Spleen (tissue), 11 donors: Measurements from ENCODE around the gene TMEM150C. TPM values are rescaled to one million over a fixed set of nuclear protein-coding genes. Genes with fewer than 3 reads are reported as not detected.

Experiments used
- DNase-seq: peaks from one replicate; pipeline ENCODE4 v3.0.0-alpha.2; 2020
- H3K27ac ChIP-seq, 8 donors: fragments of 200-600 bp; sonication (generic) in 7 of 8; 1 replicate in 4 of 8; 2 replicates in 4 of 8; pipeline versions ENCODE4 v1.5.0 to v1.8.0; 2016 to 2021; ENCODE audit warnings: inconsistent platforms in 4 of 8, mild to moderate bottlenecking in 4 of 8, moderate library complexity in 1 of 8
- H3K27me3 ChIP-seq, 7 donors: fragments of 200-600 bp; sonication (generic) in 6 of 7; replicated peaks in 1 of 7; 1 replicate in 4 of 7; 2 replicates in 3 of 7; pipeline versions ENCODE4 v1.5.0 to v1.8.0; 2016 to 2021; ENCODE audit warnings: inconsistent platforms in 3 of 7, mild to moderate bottlenecking in 1 of 7
- H3K36me3 ChIP-seq, 6 donors: fragments of 200-600 bp; sonication (generic) in 5 of 6; 1 replicate in 4 of 6; 2 replicates in 2 of 6; pipeline versions ENCODE4 v1.5.0 to v1.8.0; 2016 to 2021; ENCODE audit warnings: inconsistent platforms in 2 of 6
- H3K4me1 ChIP-seq, 6 donors: fragments of 200-600 bp; sonication (generic) in 5 of 6; 1 replicate in 3 of 6; 2 replicates in 3 of 6; pipeline versions ENCODE4 v1.5.0 to v1.8.0; 2016 to 2021; ENCODE audit warnings: inconsistent platforms in 3 of 6
- H3K4me3 ChIP-seq, 8 donors: fragments of 200-600 bp; sonication (generic) in 7 of 8; 1 replicate in 4 of 8; 2 replicates in 4 of 8; pipeline versions ENCODE4 v1.5.0 to v1.8.0; 2016 to 2021; ENCODE audit warnings: inconsistent platforms in 4 of 8, mild to moderate bottlenecking in 4 of 8, moderate library complexity in 2 of 8
- H3K9me3 ChIP-seq, 8 donors: fragments of 200-600 bp; sonication (generic) in 7 of 8; 1 replicate in 4 of 8; 2 replicates in 4 of 8; pipeline versions ENCODE4 v1.5.0 to v1.8.0; 2016 to 2021; ENCODE audit warnings: inconsistent platforms in 4 of 8
- POLR2A ChIP-seq, 3 donors: fragments of 450-650 bp; IDR thresholded peaks; one replicate each; pipeline ENCODE4 v1.5.1; 2017; ENCODE audit warnings: antibody characterized with exemption in 3 of 3, mild to moderate bottlenecking in 1 of 3
- POLR2AphosphoS5 ChIP-seq, 3 donors: sonication (generic); formaldehyde crosslinking; IDR thresholded peaks; one replicate each; pipeline ENCODE4 v1.5.1; 2017; ENCODE audit warnings: antibody characterized with exemption in 3 of 3
- WGBS, 5 donors: extraction: QIAGEN DNeasy Blood & Tissue Kit in 3 of 5; methylation state at CpG; one replicate each; pipeline versions ENCODE4 v1.1.5 to v1.1.7; 2013 to 2018; 5-methylcytosine and 5-hydroxymethylcytosine counted together
- intact Hi-C: fragments of 100-400 bp; cut with DNase I; formaldehyde crosslinking; loops from one replicate; pipeline ENCODE4 v1.15.0; 2023; ENCODE audit warnings: low total_unique reads
- polyA plus RNA-seq, 3 donors: library from polyadenylated mRNA; stranded (reverse); fragments of 200-250 nt; gene quantifications; one replicate each; pipeline ENCODE4 v1.2.1, GENCODE V29; 2013
- total RNA-seq, 7 donors: library from RNA; depleted of rRNA in 3 of 7; stranded (reverse); fragments of >200 nt in 3 of 7; fragmentation: NEBNext Ultra II Directional in 4 of 7; extraction: Animal tissue kit (Norgen Biotek cat#: 25700) in 4 of 7; gene quantifications; one replicate each; pipeline versions ENCODE4 v1.1.0 to v1.2.1, GENCODE V29; 2016 to 2021
- TF ChIP-seq, protein P1 (sequence below), 11 experiments: fragments of 200-600 bp in 7 of 11; fragments of 450-650 bp in 4 of 11; sonication (generic) in 4 of 11; IDR thresholded peaks in 8 of 11; conservative IDR thresholded peaks in 3 of 11; 1 replicate in 7 of 11; 2 replicates in 4 of 11; pipeline versions ENCODE4 v1.4.0 to v1.8.0; 2016 to 2021; ENCODE audit warnings: antibody characterized with exemption in 11 of 11, inconsistent platforms in 4 of 11, mild to moderate bottlenecking in 1 of 11
- donor health status: healthy with polysubstance abuse.
- donor health status: DM: no; HTN: no; CAD: no; lungs with moderate emphysema.
- donor health status: DM: no; HTN: no; CAD: no.
- donor health status: Bipolar disorder and iron deficiency.
- donor health status: healthy.
- donor health status: DM: no; HTN: no; CAD: no.
- donor health status: DM: yes; HTN: yes; CAD: no.

TMEM150C gene
- total and polyA plus RNA-seq, 10 donors: 3.6 to 26.0 (median 9.4) TPM

DNA sequence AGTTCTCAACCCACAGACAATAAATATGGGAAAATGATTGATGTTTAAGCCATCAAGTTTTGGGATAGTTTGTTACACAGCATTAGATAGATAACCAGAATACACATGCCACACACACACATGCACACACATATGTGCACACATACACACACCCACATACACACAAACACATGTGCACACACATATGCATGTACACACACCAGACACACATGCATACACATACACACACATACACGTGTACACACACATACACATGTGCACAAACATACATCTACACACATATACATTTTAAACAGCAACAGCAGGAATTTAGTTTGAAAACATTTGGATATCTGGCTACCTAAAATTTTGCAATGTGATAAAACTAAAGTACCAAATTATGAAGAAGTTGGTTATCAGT lies 42.7 kb upstream of the TMEM150C start:
- no peak overlapping the region for H3K4me3 ChIP-seq
- no peaks in the 10 kb centered on the region for H3K36me3 ChIP-seq
- no peak overlapping the region for H3K27ac ChIP-seq
- TF ChIP-seq, protein P1, sequence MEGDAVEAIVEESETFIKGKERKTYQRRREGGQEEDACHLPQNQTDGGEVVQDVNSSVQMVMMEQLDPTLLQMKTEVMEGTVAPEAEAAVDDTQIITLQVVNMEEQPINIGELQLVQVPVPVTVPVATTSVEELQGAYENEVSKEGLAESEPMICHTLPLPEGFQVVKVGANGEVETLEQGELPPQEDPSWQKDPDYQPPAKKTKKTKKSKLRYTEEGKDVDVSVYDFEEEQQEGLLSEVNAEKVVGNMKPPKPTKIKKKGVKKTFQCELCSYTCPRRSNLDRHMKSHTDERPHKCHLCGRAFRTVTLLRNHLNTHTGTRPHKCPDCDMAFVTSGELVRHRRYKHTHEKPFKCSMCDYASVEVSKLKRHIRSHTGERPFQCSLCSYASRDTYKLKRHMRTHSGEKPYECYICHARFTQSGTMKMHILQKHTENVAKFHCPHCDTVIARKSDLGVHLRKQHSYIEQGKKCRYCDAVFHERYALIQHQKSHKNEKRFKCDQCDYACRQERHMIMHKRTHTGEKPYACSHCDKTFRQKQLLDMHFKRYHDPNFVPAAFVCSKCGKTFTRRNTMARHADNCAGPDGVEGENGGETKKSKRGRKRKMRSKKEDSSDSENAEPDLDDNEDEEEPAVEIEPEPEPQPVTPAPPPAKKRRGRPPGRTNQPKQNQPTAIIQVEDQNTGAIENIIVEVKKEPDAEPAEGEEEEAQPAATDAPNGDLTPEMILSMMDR (IDR thresholded peaks at IDR 0.05 in 8 of 11, conservative IDR thresholded peaks at IDR 0.05 in 3 of 11): no peak
- TF ChIP-seq POLR2A (IDR thresholded peaks at IDR 0.05) (no peak), POLR2AphosphoS5 (IDR thresholded peaks at IDR 0.05) (no peak)
- H3K27me3 ChIP-seq: no peaks in the 10 kb centered on the region
- no peak for DNase-seq
- H3K4me1 ChIP-seq: no peaks in the 10 kb centered on the region
- WGBS, 5 donors: 74 to 97% (median 91%) methylated on average over 1 of the region's 1 CpG
- no peaks in the 10 kb centered on the region for H3K9me3 ChIP-seq
- intact Hi-C loops: no loop called here

DNA sequence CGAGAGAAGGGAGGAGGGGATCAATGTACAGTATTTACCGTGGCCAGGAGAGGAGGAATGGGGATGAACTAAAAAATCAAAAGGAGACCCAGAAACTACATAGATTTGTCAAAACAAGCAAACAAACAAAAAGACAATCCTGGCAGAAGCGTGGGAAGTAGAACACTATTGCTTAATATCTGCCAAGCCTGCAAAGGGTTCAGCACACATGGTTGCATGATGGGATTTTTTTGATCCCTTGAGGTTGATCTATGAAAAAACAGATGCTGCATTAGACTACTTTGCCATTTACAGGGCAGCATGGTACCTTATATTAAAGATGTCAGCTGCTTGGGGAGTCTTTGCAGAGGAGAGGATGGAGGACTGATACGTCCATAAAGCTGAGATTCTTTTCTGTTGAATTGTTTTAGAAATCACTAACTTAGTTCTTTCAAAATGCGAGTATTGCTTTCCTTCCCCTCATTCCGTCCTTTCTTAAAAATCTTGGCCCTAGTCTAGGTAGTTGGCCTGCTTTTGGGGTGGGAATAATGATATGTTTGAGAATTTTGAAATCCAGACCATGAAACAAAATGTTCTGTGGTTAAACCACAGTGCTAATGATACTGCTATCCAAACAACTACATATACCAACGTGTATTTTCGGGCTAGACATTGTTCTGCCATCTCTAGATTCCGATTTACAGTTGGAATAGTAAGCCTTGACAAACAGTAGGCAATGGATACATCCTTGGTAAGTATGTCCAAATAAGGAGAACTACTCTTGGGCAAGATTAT lies 39.6 kb upstream of the TMEM150C start:
- 83 to 93% (median 84%) methylated on average over 9 of the region's 9 CpGs for WGBS, 5 donors
- no peak overlapping the region for H3K27ac ChIP-seq
- TF ChIP-seq, protein P1 (IDR thresholded peaks at IDR 0.05 in 8 of 11, conservative IDR thresholded peaks at IDR 0.05 in 3 of 11): no peak
- no peak for TF ChIP-seq POLR2A (IDR thresholded peaks at IDR 0.05)
- no peak for TF ChIP-seq POLR2AphosphoS5 (IDR thresholded peaks at IDR 0.05)
- no peak for DNase-seq
- no peak overlapping the region for H3K4me3 ChIP-seq
- no peaks in the 10 kb centered on the region for H3K36me3 ChIP-seq
- intact Hi-C loops: no loop called here
- H3K9me3 ChIP-seq: no peaks in the 10 kb centered on the region
- no peaks in the 10 kb centered on the region for H3K27me3 ChIP-seq
- H3K4me1 ChIP-seq: no peaks in the 10 kb centered on the region

DNA sequence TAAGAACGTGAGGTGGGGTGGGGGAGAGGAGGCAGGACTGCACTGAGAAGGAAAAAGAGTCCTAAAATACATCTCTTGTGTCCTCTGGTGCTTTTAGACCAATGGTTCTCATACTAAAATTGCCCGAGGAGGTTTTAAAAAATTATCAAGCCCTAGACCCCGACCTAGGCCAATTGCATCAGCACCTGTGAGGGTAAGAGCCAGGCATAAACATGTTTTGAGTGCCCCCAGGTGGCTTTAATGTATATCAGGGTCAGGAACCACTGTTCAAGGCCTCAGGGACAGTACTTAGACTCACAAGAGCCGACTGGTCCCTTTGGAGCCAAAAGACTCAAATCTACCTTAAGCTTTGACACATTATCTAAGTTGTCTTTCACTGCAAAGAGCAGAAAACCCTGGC lies 37.5 kb upstream of the TMEM150C start:
- WGBS, 5 donors: 68 to 79% (median 74%) methylated on average over 4 of the region's 4 CpGs

DNA sequence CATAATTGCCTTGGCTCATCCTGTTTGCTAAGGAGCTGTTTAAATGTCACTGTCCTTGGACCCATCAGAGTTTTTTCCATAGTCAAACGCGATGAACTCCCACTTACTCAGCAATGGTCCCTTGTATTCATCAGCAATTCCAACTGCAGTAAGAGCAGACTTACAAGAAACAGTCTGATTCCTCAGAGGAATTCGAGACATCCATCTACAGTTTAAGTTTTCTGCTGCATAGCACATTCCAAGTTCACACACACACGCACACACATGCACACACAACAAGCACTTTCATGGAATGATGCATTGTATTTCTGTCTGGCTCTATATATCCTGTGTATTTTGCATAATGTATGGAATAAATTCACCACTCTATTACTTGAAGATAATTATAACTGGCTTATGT lies 32.7 kb upstream of the TMEM150C start:
- WGBS, 5 donors: 70 to 84% (median 71%) methylated on average over 4 of the region's 4 CpGs
- H3K9me3 ChIP-seq: no peaks in the 10 kb centered on the region
- H3K4me3 ChIP-seq: no peak overlapping the region
- no peak for DNase-seq
- H3K27ac ChIP-seq: no peak overlapping the region
- no peak for TF ChIP-seq POLR2A (IDR thresholded peaks at IDR 0.05)
- TF ChIP-seq, protein P1 (IDR thresholded peaks at IDR 0.05 in 8 of 11, conservative IDR thresholded peaks at IDR 0.05 in 3 of 11): no peak
- no peak for TF ChIP-seq POLR2AphosphoS5 (IDR thresholded peaks at IDR 0.05)
- H3K27me3 ChIP-seq: peaks cover 0 to 9% (median 0%) of the 10 kb centered on the region in 7 donors
- no peaks in the 10 kb centered on the region for H3K36me3 ChIP-seq
- no peaks in the 10 kb centered on the region for H3K4me1 ChIP-seq
- intact Hi-C loops: no loop called here

More for the DNA sequence above, 37.5 kb upstream of the TMEM150C start:
- no peak for DNase-seq
- Histone ChIP-seq H3K4me1 (no peaks in the 10 kb centered on the region), H3K36me3 (no peaks in the 10 kb centered on the region), H3K9me3 (no peaks in the 10 kb centered on the region), H3K27ac (no peak overlapping the region), H3K4me3 (no peak overlapping the region), H3K27me3 (no peaks in the 10 kb centered on the region)
- intact Hi-C loops: no loop called here
- no peak for TF ChIP-seq POLR2A (IDR thresholded peaks at IDR 0.05)
- TF ChIP-seq POLR2AphosphoS5 (IDR thresholded peaks at IDR 0.05): no peak
- TF ChIP-seq, protein P1 (IDR thresholded peaks at IDR 0.05 in 8 of 11, conservative IDR thresholded peaks at IDR 0.05 in 3 of 11): no peak
